A673 (cell line): ENCODE data around the gene KCNB1. TPM values are rescaled to one million over a fixed set of nuclear protein-coding genes. Genes with fewer than 3 reads are reported as not detected.

Experiments
- BruUV-seq: library from RNA; stranded (reverse); fragments of 400-500 nt; replicated peaks from 2 replicates; lab custom pipeline; 2021; lab: Mats Ljungman, UMichigan
- CTCF ChIA-PET: fragments of 300-600 bp; sonication (Branson Sonifier 250); formaldehyde crosslinking; loops from one replicate; lab custom pipeline; 2022; ENCODE audit warnings: antibody characterized with exemption; lab: Charles Lee
- POLR2A ChIA-PET: fragments of 300-600 bp; sonication (Branson Sonifier 250); formaldehyde crosslinking; loops from one replicate; lab custom pipeline; 2022; ENCODE audit warnings: antibody characterized with exemption; ENCODE audit not compliant: low non-redundant PET; lab: Charles Lee
- DNase-seq: peaks from one replicate; pipeline ENCODE4 v3.0.0-alpha.2; 2015; ENCODE audit warnings: low spot score
- H3K27ac ChIP-seq: fragments of 200-600 bp; sonication (generic); 2 replicates; pipeline ENCODE4 v1.5.1; 2016; ENCODE audit warnings: mixed run types, low read depth, mild to moderate bottlenecking, mixed read lengths, antibody characterized with exemption, low read length; ENCODE audit not compliant: poor library complexity, severe bottlenecking
- H3K27me3 ChIP-seq: fragments of 200-600 bp; sonication (generic); replicated peaks from 2 replicates; pipeline ENCODE4 v1.6.1; 2017; ENCODE audit warnings: mixed run types, low read depth, mild to moderate bottlenecking, mixed read lengths, antibody characterized with exemption, low read length; ENCODE audit not compliant: insufficient read depth, poor library complexity
- H3K36me3 ChIP-seq: fragments of 200-600 bp; sonication (generic); 2 replicates; pipeline ENCODE4 v1.6.1; 2016; ENCODE audit warnings: mixed run types, mild to moderate bottlenecking, mixed read lengths, antibody characterized with exemption, low read length; ENCODE audit not compliant: insufficient read depth, poor library complexity, severe bottlenecking
- H3K4me1 ChIP-seq: fragments of 200-600 bp; sonication (generic); 2 replicates; pipeline ENCODE4 v1.6.1; 2017; ENCODE audit warnings: mixed run types, mild to moderate bottlenecking, mixed read lengths, antibody characterized with exemption, low read length; ENCODE audit not compliant: insufficient read depth, poor library complexity, severe bottlenecking
- H3K4me3 ChIP-seq: fragments of 200-600 bp; sonication (generic); 2 replicates; pipeline ENCODE4 v1.5.1; 2016; ENCODE audit warnings: low read depth, mixed run types, mild to moderate bottlenecking, mixed read lengths, low read length; ENCODE audit not compliant: poor library complexity, severe bottlenecking
- H3K9me3 ChIP-seq: fragments of 200-600 bp; sonication (generic); 2 replicates; pipeline ENCODE4 v1.6.1; 2016; ENCODE audit warnings: mixed run types, low read depth, mild to moderate bottlenecking, mixed read lengths, antibody characterized with exemption, low read length; ENCODE audit not compliant: poor library complexity, severe bottlenecking
- CTCF ChIP-seq: fragments of 300-800, 200-600 bp; sonication (generic); conservative IDR thresholded peaks from 2 replicates; pipeline ENCODE4 v1.5.1; 2017; ENCODE audit warnings: low read depth, mild to moderate bottlenecking, antibody characterized with exemption, low read length, moderate library complexity, mixed read lengths
- EZH2 ChIP-seq: fragments of 200-600 bp; sonication (generic); IDR thresholded peaks from 2 replicates; pipeline ENCODE4 v1.6.1; 2017; ENCODE audit warnings: borderline replicate concordance, low read depth, mild to moderate bottlenecking, mixed read lengths, antibody characterized with exemption, low read length; ENCODE audit not compliant: poor library complexity, severe bottlenecking
- intact Hi-C: fragments of 100-400 bp; cut with micrococcal nuclease; formaldehyde crosslinking; loops from one replicate; pipeline ENCODE4 v1.10.0; 2022; ENCODE audit not compliant: unreplicated experiment
- total RNA-seq: library from RNA; stranded (reverse); gene quantifications from 2 replicates; pipeline ENCODE4 v1.2.3, GENCODE V29; 2021

KCNB1 gene
- total RNA-seq, 1 experiment from 2014 or later = not detected

GRCh38 chr20:49483018-49483695, 689 bp upstream of the KCNB1 start:
- BruUV-seq = no TSS peak
- Histone ChIP-seq H3K27me3 (peaks cover 66% of the 10 kb centered on the region), H3K36me3 (no peaks in the 10 kb centered on the region), H3K4me3 (no peak overlapping the region), H3K9me3 (no peaks in the 10 kb centered on the region), H3K4me1 (no peaks in the 10 kb centered on the region), H3K27ac (no peak overlapping the region)
- peak; percentile 3 for DNase-seq
- ChIA-PET POLR2A (no interaction called here), CTCF (interaction anchor here (0.7 to 2.9 kb wide), 4 partner anchors 98 to 149 kb away, joined by 3 to 28 read pairs (median 14); no protein-coding TSS in a partner anchor)
- intact Hi-C loops = no loop called here
- no peak for TF ChIP-seq CTCF
- no peak for TF ChIP-seq EZH2

GRCh38 chr20:49482173-49482572, 295 bp downstream of the KCNB1 start:
- ChIA-PET POLR2A (no interaction called here), CTCF (no interaction called here)
- Histone ChIP-seq H3K27ac (no peak overlapping the region), H3K9me3 (no peaks in the 10 kb centered on the region), H3K27me3 (peaks cover 59% of the 10 kb centered on the region), H3K4me1 (no peaks in the 10 kb centered on the region), H3K4me3 (no peak overlapping the region), H3K36me3 (no peaks in the 10 kb centered on the region)
- no peak for DNase-seq
- intact Hi-C loops = no loop called here
- no peak for TF ChIP-seq EZH2
- TF ChIP-seq CTCF = no peak
- no TSS peak for BruUV-seq

GRCh38 chr20:49481116-49481515, 1.4 kb downstream of the KCNB1 start:
- no peaks in the 10 kb centered on the region for H3K4me1 ChIP-seq
- TF ChIP-seq EZH2 = no peak
- TF ChIP-seq CTCF = no peak
- H3K4me3 ChIP-seq = no peak overlapping the region
- CTCF ChIA-PET = no interaction called here
- peaks cover 48% of the 10 kb centered on the region for H3K27me3 ChIP-seq
- H3K36me3 ChIP-seq = no peaks in the 10 kb centered on the region
- no peaks in the 10 kb centered on the region for H3K9me3 ChIP-seq
- POLR2A ChIA-PET = no interaction called here
- intact Hi-C loops = no loop called here
- no TSS peak for BruUV-seq
- H3K27ac ChIP-seq = no peak overlapping the region
- DNase-seq = no peak
